Endothelial cell of umbilical vein (primary cell): ENCODE data around the gene LMAN1L. TPM values are rescaled to one million over a fixed set of nuclear protein-coding genes. Genes with fewer than 3 reads are reported as not detected.
A peak's percentile ranks its signal among the peaks of the same experiment; 100 is the strongest.

Experiments
- BruUV-seq: library from RNA; stranded (reverse); fragments of 400-500 nt; replicated peaks from 2 replicates; lab custom pipeline; 2021; lab: Mats Ljungman, UMichigan
- CTCF ChIA-PET: fragments of 300-600, 350-600 bp; sonication (Branson Sonifier 250); formaldehyde crosslinking; loops from one replicate; lab custom pipeline; 2021; ENCODE audit warnings: antibody characterized with exemption, inconsistent platforms; lab: Charles Lee
- POLR2A ChIA-PET: fragments of 300-600, 350-600 bp; sonication (Branson Sonifier 250); formaldehyde crosslinking; loops from one replicate; lab custom pipeline; 2021; ENCODE audit warnings: antibody characterized with exemption, inconsistent platforms; lab: Charles Lee
- DNase-seq: peaks from one replicate; pipeline ENCODE4 v3.0.0-alpha.2; 2011; ENCODE audit warnings: low read depth, low spot score
- FAIRE-seq: peaks from 2 replicates; lab custom pipeline; 2011; peaks lifted over from hg19 to GRCh38; lab: Jason Lieb, UNC
- H2AFZ ChIP-seq: 2 replicates; pipeline ENCODE4 v1.6.0; 2012; ENCODE audit warnings: low read depth, low read length, control low read depth, inconsistent platforms
- H3K27ac ChIP-seq: 2 replicates; pipeline ENCODE4 v1.5.1; 2011; ENCODE audit warnings: low read depth, mild to moderate bottlenecking, control low read depth, low read length, moderate library complexity; ENCODE audit not compliant: insufficient read depth
- H3K27me3 ChIP-seq, 2 experiments: 2 replicates each; pipeline versions ENCODE4 v1.6.0 to v1.6.1; 2011; ENCODE audit warnings: low read length in 2 of 2, mixed read lengths in 1 of 2; ENCODE audit not compliant: control insufficient read depth in 2 of 2, insufficient read depth in 2 of 2
- H3K36me3 ChIP-seq, 2 experiments: 2 replicates in 1 of 2; 3 replicates in 1 of 2; pipeline ENCODE4 v1.5.1; 2011; ENCODE audit warnings: low read length in 2 of 2, mild to moderate bottlenecking in 1 of 2, moderate library complexity in 1 of 2; ENCODE audit not compliant: control insufficient read depth in 2 of 2, insufficient read depth in 2 of 2; ENCODE audit errors: extremely low read depth in 1 of 2
- H3K4me1 ChIP-seq: 3 replicates; pipeline ENCODE4 v1.5.1; 2011; ENCODE audit warnings: mild to moderate bottlenecking, low read length; ENCODE audit not compliant: control insufficient read depth, insufficient read depth; ENCODE audit errors: extremely low read depth
- H3K4me2 ChIP-seq: 2 replicates; pipeline ENCODE4 v1.6.1; 2011; ENCODE audit warnings: low read length, control low read depth, mixed read lengths; ENCODE audit not compliant: insufficient read depth
- H3K4me3 ChIP-seq, 3 experiments: fragments of 200-600 bp in 1 of 3; sonication (generic), shearing (Covaris generic) in 1 of 3; replicated peaks in 1 of 3; 2 replicates each; pipeline ENCODE4 v1.5.1; 2011 to 2016; ENCODE audit warnings: control low read depth in 3 of 3, low read length in 3 of 3, mild to moderate bottlenecking in 2 of 3, inconsistent platforms in 1 of 3, low read depth in 1 of 3, moderate library complexity in 1 of 3; ENCODE audit not compliant: insufficient read depth in 1 of 3
- H3K79me2 ChIP-seq: 2 replicates; pipeline ENCODE4 v1.6.0; 2012; ENCODE audit warnings: low read length, inconsistent platforms; ENCODE audit not compliant: control insufficient read depth, insufficient read depth
- H3K9ac ChIP-seq: replicated peaks from 2 replicates; pipeline ENCODE3; 2011; ENCODE audit warnings: low read length, control low read depth; ENCODE audit not compliant: insufficient read depth; ENCODE audit errors: extremely low read depth
- H3K9me1 ChIP-seq: replicated peaks from 3 replicates; pipeline ENCODE4 v1.6.0; 2011; ENCODE audit warnings: mild to moderate bottlenecking, low read length; ENCODE audit not compliant: control insufficient read depth, insufficient read depth; ENCODE audit errors: extremely low read depth
- H3K9me3 ChIP-seq: replicated peaks from 2 replicates; pipeline ENCODE4 v1.5.1; 2012; ENCODE audit warnings: low read length, inconsistent platforms; ENCODE audit not compliant: control insufficient read depth, insufficient read depth
- H4K20me1 ChIP-seq: replicated peaks from 2 replicates; pipeline ENCODE3; 2011; ENCODE audit warnings: mild to moderate bottlenecking, low read length; ENCODE audit not compliant: control insufficient read depth, insufficient read depth; ENCODE audit errors: extremely low read depth
- EZH2 ChIP-seq: IDR thresholded peaks from 2 replicates; pipeline ENCODE4 v1.6.1; 2012; ENCODE audit warnings: borderline replicate concordance, low read depth, mild to moderate bottlenecking, moderate library complexity, low read length, inconsistent platforms; ENCODE audit not compliant: severe bottlenecking
- FOS ChIP-seq: IDR thresholded peaks from 2 replicates; pipeline ENCODE4 v1.6.1; 2011; ENCODE audit warnings: mild to moderate bottlenecking, low read length, moderate library complexity, borderline replicate concordance; ENCODE audit not compliant: insufficient read depth
- GATA2 ChIP-seq: IDR thresholded peaks from 2 replicates; pipeline ENCODE4 v1.7.0; 2011; ENCODE audit warnings: low read depth, mild to moderate bottlenecking, moderate library complexity, mixed read lengths, low read length; ENCODE audit not compliant: insufficient read length, insufficient read depth
- JUN ChIP-seq: IDR thresholded peaks from 2 replicates; pipeline ENCODE4 v1.6.1; 2011; ENCODE audit warnings: borderline replicate concordance, low read depth; ENCODE audit not compliant: insufficient read length, insufficient read depth
- MYC ChIP-seq: IDR thresholded peaks from one replicate; pipeline ENCODE4 v1.6.1; 2011; ENCODE audit warnings: mild to moderate bottlenecking, low read depth, low read length
- POLR2A ChIP-seq: IDR thresholded peaks from 2 replicates; pipeline ENCODE4 v1.6.1; 2012; ENCODE audit warnings: low read depth, mild to moderate bottlenecking, control low read depth, low read length
- POLR2AphosphoS5 ChIP-seq: IDR thresholded peaks from 2 replicates; pipeline ENCODE4 v1.6.1; 2012; ENCODE audit warnings: low read depth, mild to moderate bottlenecking, control low read depth, low read length, moderate library complexity; ENCODE audit not compliant: insufficient read depth
- dilution Hi-C: fragments of 300-500 bp; cut with MboI; formaldehyde crosslinking; loops from one replicate; pipeline ENCODE4 v1.15.0; 2019; ENCODE audit warnings: low sequenced_read_pairs; ENCODE audit not compliant: extremely low pct_ligation_motif_present
- intact Hi-C: fragments of 100-400 bp; cut with micrococcal nuclease; formaldehyde crosslinking; loops from one replicate; pipeline ENCODE4 v1.10.0; 2022
- polyA plus RNA-seq, 4 experiments: library from polyadenylated mRNA; depleted of rRNA in 3 of 4; stranded (reverse) in 3 of 4; unstranded in 1 of 4; fragments of >200 nt; gene quantifications; 2 replicates each; pipeline versions ENCODE4 v1.2.1 to v1.2.3, GENCODE V29; 2011 to 2012; ENCODE audit warnings: missing spikeins in 1 of 4
- total RNA-seq: library from RNA; stranded (reverse); gene quantifications from 2 replicates; pipeline ENCODE4 v1.2.3, GENCODE V29; 2021
- TF ChIP-seq, protein P1 (sequence below): IDR thresholded peaks from 2 replicates; pipeline ENCODE4 v1.6.1; 2011; ENCODE audit not compliant: insufficient read depth, insufficient read length
- TF ChIP-seq, protein P2 (sequence below), 2 donors: IDR thresholded peaks; 1 replicate in 1 of 2; 2 replicates in 1 of 2; pipeline ENCODE4 v1.5.1; 2011; ENCODE audit warnings: low read length in 2 of 2, mild to moderate bottlenecking in 2 of 2, moderate library complexity in 2 of 2, control low read depth in 1 of 2, inconsistent platforms in 1 of 2, low read depth in 1 of 2; ENCODE audit not compliant: insufficient read depth in 1 of 2; ENCODE audit errors: extremely low read depth in 1 of 2

LMAN1L gene
- total and polyA plus RNA-seq, 2 donors (not counting 3 experiments of a cell fraction or from before 2014, with no cell fraction given): not detected

DNA sequence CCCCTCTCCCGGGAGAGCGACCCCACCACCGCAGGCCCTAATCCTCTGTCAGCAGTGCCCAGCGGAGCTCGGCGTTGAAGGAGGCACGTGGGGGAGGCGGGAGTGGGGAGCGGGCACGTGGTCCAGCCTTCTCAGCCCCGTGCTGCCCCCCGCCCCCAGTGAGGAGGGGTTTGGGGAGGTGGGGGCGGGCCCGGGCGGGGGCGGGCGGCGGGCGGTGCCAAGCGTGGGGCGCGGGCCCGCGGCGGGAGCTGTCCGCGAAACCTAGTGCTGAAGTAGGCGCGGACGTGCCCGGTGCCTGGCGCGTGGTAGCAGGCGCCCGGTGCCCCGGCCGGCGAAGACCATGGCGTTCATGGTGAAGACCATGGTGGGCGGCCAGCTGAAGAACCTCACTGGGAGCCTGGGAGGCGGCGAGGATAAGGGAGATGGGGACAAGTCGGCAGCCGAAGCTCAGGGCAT lies 13.8 kb downstream of the LMAN1L start, which contains the start of gene CPLX3:
TSS of gene CPLX3 (plus strand) at position 264 of the 456 bp plus-strand sequence. CDS start at position 341, 77 bp downstream.
- no peak within 1 kb of the TSS for H3K27ac ChIP-seq
- no peaks in the 10 kb centered on the region for H3K9me1 ChIP-seq
- no peak within 1 kb of the TSS for H2AFZ ChIP-seq
- H3K4me3 ChIP-seq: no peak within 1 kb of the TSS
- H3K36me3 ChIP-seq: no peaks in the 10 kb centered on the region
- no TSS peak for BruUV-seq
- FAIRE-seq (no peak), DNase-seq (no peak)
- H3K27me3 ChIP-seq: peaks cover 14 to 17% of the 10 kb centered on the region in 2 experiments
- H3K9ac ChIP-seq: no peak within 1 kb of the TSS
- ChIA-PET CTCF (interaction anchor here (0.8 to 3.6 kb wide), 7 partner anchors 9 to 75 kb away, joined by 3 to 19 read pairs (median 6); partner anchors contain the start of gene LMAN1L), POLR2A (no interaction called here)
- no peaks in the 10 kb centered on the region for H3K9me3 ChIP-seq
- intact Hi-C loops (no loop called here), dilution Hi-C loops (no loop called here)
- H3K4me1 ChIP-seq: no peaks in the 10 kb centered on the region
- no peaks in the 10 kb centered on the region for H4K20me1 ChIP-seq
- no peaks in the 10 kb centered on the region for H3K79me2 ChIP-seq
- TF ChIP-seq JUN (no peak), EZH2 (peak; percentile 19)
- no peak within 1 kb of the TSS for H3K4me2 ChIP-seq

DNA sequence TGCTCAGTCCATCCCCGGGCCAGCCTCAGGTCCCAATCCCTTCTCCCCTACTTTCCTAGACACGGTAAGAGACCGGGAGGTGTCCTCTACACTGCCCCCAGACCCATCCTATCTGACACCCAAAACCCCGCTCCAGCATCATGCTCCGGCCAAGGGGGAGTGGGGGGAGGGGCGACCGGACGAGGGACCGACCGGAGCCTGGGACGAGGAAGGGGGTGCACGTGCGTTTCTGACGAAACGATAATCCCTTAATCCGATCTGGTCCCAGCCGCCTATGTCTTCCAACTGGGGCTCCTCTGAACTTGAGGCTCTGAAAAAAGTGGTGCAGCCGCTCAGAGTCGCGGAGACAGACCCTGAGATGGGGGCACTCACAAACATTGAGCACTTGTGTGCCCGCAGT lies 14.3 kb downstream of the LMAN1L start:
- Histone ChIP-seq H3K36me3 (no peaks in the 10 kb centered on the region), H3K9ac (no peak overlapping the region), H3K27me3 (peaks cover 14 to 17% of the 10 kb centered on the region in 2 experiments), H3K79me2 (no peaks in the 10 kb centered on the region), H3K4me1 (no peaks in the 10 kb centered on the region), H3K9me1 (no peaks in the 10 kb centered on the region), H3K4me3 (no peak overlapping the region), H3K4me2 (no peak overlapping the region), H3K9me3 (no peaks in the 10 kb centered on the region), H2AFZ (no peak overlapping the region), H3K27ac (no peak overlapping the region), H4K20me1 (no peaks in the 10 kb centered on the region)
- no TSS peak for BruUV-seq
- FAIRE-seq: no peak
- dilution Hi-C loops: no loop called here
- DNase-seq: no peak
- intact Hi-C loops: no loop called here
- CTCF ChIA-PET: interaction anchor here (0.8 to 3.6 kb wide), 7 partner anchors 9 to 75 kb away, joined by 3 to 19 read pairs (median 6); partner anchors contain the start of gene LMAN1L
- TF ChIP-seq POLR2A: no peak
- TF ChIP-seq MYC: no peak
- no peak for TF ChIP-seq POLR2AphosphoS5
- TF ChIP-seq GATA2: no peak
- TF ChIP-seq, protein P1, sequence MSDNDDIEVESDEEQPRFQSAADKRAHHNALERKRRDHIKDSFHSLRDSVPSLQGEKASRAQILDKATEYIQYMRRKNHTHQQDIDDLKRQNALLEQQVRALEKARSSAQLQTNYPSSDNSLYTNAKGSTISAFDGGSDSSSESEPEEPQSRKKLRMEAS: no peak
- TF ChIP-seq JUN: no peak
- TF ChIP-seq, protein P2, sequence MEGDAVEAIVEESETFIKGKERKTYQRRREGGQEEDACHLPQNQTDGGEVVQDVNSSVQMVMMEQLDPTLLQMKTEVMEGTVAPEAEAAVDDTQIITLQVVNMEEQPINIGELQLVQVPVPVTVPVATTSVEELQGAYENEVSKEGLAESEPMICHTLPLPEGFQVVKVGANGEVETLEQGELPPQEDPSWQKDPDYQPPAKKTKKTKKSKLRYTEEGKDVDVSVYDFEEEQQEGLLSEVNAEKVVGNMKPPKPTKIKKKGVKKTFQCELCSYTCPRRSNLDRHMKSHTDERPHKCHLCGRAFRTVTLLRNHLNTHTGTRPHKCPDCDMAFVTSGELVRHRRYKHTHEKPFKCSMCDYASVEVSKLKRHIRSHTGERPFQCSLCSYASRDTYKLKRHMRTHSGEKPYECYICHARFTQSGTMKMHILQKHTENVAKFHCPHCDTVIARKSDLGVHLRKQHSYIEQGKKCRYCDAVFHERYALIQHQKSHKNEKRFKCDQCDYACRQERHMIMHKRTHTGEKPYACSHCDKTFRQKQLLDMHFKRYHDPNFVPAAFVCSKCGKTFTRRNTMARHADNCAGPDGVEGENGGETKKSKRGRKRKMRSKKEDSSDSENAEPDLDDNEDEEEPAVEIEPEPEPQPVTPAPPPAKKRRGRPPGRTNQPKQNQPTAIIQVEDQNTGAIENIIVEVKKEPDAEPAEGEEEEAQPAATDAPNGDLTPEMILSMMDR (IDR thresholded peaks at IDR 0.05; ENCODE audit: extremely low read depth in 1 of 2, insufficient read depth in 1 of 2, low read depth in 1 of 2, low read length in 2 of 2): no peak
- no peak for TF ChIP-seq FOS
- no peak for TF ChIP-seq EZH2
- POLR2A ChIA-PET: no interaction called here
